PC-9 (cell line): ENCODE measurements around the gene GUK1. TPM values are rescaled to one million over a fixed set of nuclear protein-coding genes. Genes with fewer than 3 reads are reported as not detected.

Experiments
- BruUV-seq: library from RNA; stranded (reverse); fragments of 400-500 nt; replicated peaks from 2 replicates; lab custom pipeline; 2021; lab: Mats Ljungman, UMichigan
- CTCF ChIA-PET: fragments of 300-600 bp; sonication (Branson Sonifier 250); formaldehyde crosslinking; loops from one replicate; lab custom pipeline; 2022; ENCODE audit warnings: antibody characterized with exemption; lab: Charles Lee
- POLR2A ChIA-PET: fragments of 300-600 bp; sonication (Branson Sonifier 250); formaldehyde crosslinking; loops from one replicate; lab custom pipeline; 2022; ENCODE audit warnings: antibody characterized with exemption; ENCODE audit not compliant: unreplicated experiment; lab: Charles Lee
- DNase-seq, 2 experiments: peaks; one replicate each; pipeline versions ENCODE4 v3.0.0 to v3.0.0-alpha.2; 2015 to 2022; ENCODE audit warnings: mixed read lengths in 1 of 2
- H2AFZ ChIP-seq: fragments of 200-600 bp; sonication (generic); 2 replicates; pipeline ENCODE4 v1.8.1; 2017; ENCODE audit warnings: antibody characterized with exemption
- H3F3A ChIP-seq: fragments of 200-600 bp; sonication (generic); 2 replicates; pipeline ENCODE4 v1.8.1; 2017; ENCODE audit warnings: antibody characterized with exemption, mild to moderate bottlenecking, low read depth; ENCODE audit not compliant: insufficient read depth
- H3K27ac ChIP-seq: fragments of 200-600 bp; sonication (generic); 2 replicates; pipeline ENCODE4 v1.6.1; 2016; ENCODE audit warnings: mixed run types
- H3K27me3 ChIP-seq: fragments of 200-600 bp; sonication (generic); 2 replicates; pipeline ENCODE4 v1.6.1; 2016; ENCODE audit warnings: low read depth, mixed run types; ENCODE audit not compliant: insufficient read depth
- H3K36me3 ChIP-seq: fragments of 200-600 bp; sonication (generic); 2 replicates; pipeline ENCODE4 v1.6.1; 2016; ENCODE audit warnings: low read depth, mixed run types
- H3K4me1 ChIP-seq: fragments of 200-600 bp; sonication (generic); replicated peaks from 2 replicates; pipeline ENCODE4 v1.6.1; 2016; ENCODE audit warnings: mixed run types; ENCODE audit not compliant: insufficient read depth
- H3K4me2 ChIP-seq: fragments of 200-600 bp; sonication (generic); 2 replicates; pipeline ENCODE4 v1.6.1; 2017; ENCODE audit warnings: mixed run types
- H3K4me3 ChIP-seq: fragments of 200-600 bp; sonication (generic); 2 replicates; pipeline ENCODE4 v1.6.1; 2016; ENCODE audit warnings: mixed run types
- H3K79me2 ChIP-seq: fragments of 200-600 bp; sonication (generic); 2 replicates; pipeline ENCODE4 v1.6.1; 2017; ENCODE audit warnings: low read depth, mixed run types
- H3K9me2 ChIP-seq: fragments of 200-600 bp; sonication (generic); 2 replicates; pipeline ENCODE4 v1.8.1; 2017; ENCODE audit warnings: mild to moderate bottlenecking; ENCODE audit not compliant: insufficient read depth
- H3K9me3 ChIP-seq: fragments of 200-600 bp; sonication (generic); 2 replicates; pipeline ENCODE4 v1.8.1; 2016; ENCODE audit warnings: low read depth; ENCODE audit not compliant: insufficient read depth
- H4K20me1 ChIP-seq: fragments of 200-600 bp; sonication (generic); 2 replicates; pipeline ENCODE4 v1.8.1; 2017; ENCODE audit not compliant: insufficient read depth
- EZH2 ChIP-seq: fragments of 200-600 bp; sonication (generic); IDR thresholded peaks from 2 replicates; pipeline ENCODE4 v1.8.0; 2017; ENCODE audit warnings: antibody characterized with exemption, low read depth
- intact Hi-C: fragments of 100-400 bp; cut with micrococcal nuclease; formaldehyde crosslinking; loops from one replicate; pipeline ENCODE4 v1.10.0; 2022; ENCODE audit not compliant: unreplicated experiment
- total RNA-seq: library from RNA; stranded (reverse); gene quantifications from 2 replicates; pipeline ENCODE4 v1.2.3, GENCODE V29; 2021
- TF ChIP-seq, protein P1 (sequence below): fragments of 200-600 bp; sonication (generic); conservative IDR thresholded peaks from 2 replicates; pipeline ENCODE4 v1.6.1; 2017; ENCODE audit warnings: mixed run types, antibody characterized with exemption, mild to moderate bottlenecking, moderate library complexity

Gene GUK1
- total RNA-seq, 1 experiment from 2014 or later: 239 TPM

DNA sequence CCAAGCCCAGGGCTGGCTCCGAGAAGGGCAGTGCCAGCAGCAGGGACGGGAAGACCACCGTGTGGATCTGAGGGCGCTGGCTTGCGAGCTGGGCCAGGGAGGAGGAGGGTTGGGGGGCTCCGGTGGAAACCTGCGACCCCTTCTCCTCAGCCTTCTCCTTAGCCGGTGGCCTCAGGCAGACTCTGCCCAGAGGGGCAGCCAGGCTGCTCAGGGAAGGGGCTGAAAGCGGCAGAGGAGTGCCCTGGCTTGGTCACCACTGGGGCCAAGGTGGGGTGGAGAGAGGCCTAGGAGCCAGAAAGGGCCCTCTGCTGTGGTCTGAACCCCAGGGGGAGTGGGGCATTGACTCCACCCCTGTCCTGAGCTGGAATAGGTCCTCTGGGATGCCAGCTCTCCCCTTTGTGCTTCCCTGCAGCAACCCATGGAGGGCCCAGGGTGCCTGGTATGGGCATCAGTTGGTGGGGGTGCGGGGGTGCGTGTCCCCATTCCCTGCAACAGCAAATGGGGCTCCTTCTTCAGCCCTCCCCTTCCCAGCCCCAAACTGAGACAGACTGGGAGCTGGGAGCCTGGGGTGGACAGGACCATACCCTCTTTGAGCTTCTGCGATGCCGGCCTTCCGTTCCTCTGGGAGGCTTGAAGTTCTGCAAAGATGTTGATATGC, 19.1 kb downstream of the GUK1 start:
- Histone ChIP-seq H3K36me3 (no peaks in the 10 kb centered on the region), H3K4me1 (no peaks in the 10 kb centered on the region), H3K4me3 (no peak overlapping the region), H3K27ac (no peak overlapping the region), H3K9me3 (no peaks in the 10 kb centered on the region), H3K79me2 (no peaks in the 10 kb centered on the region), H3F3A (no peaks in the 10 kb centered on the region; the same call in 1 of the 2 replicates), H4K20me1 (no peaks in the 10 kb centered on the region), H3K9me2 (no peaks in the 10 kb centered on the region), H3K27me3 (no peaks in the 10 kb centered on the region), H2AFZ (no peak overlapping the region), H3K4me2 (no peak overlapping the region)
- CTCF ChIA-PET: interaction anchor here (0.8 kb wide), 1 partner anchor 29 kb away, joined by 15 read pairs; no protein-coding TSS in a partner anchor
- no TSS peak for BruUV-seq
- POLR2A ChIA-PET: no interaction called here
- no peak for TF ChIP-seq EZH2
- TF ChIP-seq, protein P1, sequence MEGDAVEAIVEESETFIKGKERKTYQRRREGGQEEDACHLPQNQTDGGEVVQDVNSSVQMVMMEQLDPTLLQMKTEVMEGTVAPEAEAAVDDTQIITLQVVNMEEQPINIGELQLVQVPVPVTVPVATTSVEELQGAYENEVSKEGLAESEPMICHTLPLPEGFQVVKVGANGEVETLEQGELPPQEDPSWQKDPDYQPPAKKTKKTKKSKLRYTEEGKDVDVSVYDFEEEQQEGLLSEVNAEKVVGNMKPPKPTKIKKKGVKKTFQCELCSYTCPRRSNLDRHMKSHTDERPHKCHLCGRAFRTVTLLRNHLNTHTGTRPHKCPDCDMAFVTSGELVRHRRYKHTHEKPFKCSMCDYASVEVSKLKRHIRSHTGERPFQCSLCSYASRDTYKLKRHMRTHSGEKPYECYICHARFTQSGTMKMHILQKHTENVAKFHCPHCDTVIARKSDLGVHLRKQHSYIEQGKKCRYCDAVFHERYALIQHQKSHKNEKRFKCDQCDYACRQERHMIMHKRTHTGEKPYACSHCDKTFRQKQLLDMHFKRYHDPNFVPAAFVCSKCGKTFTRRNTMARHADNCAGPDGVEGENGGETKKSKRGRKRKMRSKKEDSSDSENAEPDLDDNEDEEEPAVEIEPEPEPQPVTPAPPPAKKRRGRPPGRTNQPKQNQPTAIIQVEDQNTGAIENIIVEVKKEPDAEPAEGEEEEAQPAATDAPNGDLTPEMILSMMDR: no peak
- no peak for DNase-seq
- intact Hi-C loops: no loop called here

DNA sequence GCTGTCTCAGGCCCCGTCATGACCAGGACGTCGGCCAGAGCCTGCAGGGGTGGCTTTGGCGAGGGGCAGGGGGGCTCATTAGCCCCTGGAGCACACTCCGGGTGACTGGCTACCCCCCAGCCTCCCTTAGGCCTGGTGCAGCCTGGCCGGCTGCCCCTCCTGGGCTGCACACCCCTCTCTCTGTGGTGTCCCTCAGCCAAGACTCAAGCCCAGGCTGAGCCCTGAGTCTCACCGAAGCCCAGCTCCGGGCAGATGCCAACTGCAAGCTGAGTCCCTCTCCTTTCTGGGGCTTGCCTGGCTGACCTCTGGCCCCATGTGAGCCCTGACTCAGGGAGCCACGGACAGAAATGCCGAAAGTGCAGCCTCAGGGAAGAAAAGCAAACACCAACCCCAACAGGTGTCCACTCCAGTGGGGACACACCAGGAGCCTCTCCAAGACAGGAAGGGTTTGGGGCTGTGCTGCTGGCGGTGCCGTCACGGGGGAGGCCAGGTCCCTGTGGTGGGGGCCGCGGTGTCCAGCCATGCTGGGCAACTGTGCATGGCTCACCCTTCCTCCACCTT, 20.2 kb downstream of the GUK1 start:
- Histone ChIP-seq H2AFZ (no peak overlapping the region), H3F3A (no peaks in the 10 kb centered on the region; the same call in 1 of the 2 replicates), H3K9me2 (no peaks in the 10 kb centered on the region), H4K20me1 (no peaks in the 10 kb centered on the region), H3K27me3 (no peaks in the 10 kb centered on the region), H3K27ac (no peak overlapping the region), H3K4me1 (peaks cover 7% of the 10 kb centered on the region; the same call in 1 of the 2 replicates), H3K9me3 (no peaks in the 10 kb centered on the region), H3K79me2 (no peaks in the 10 kb centered on the region), H3K4me3 (no peak overlapping the region), H3K4me2 (no peak overlapping the region), H3K36me3 (no peaks in the 10 kb centered on the region)
- ChIA-PET CTCF (no interaction called here), POLR2A (no interaction called here)
- TF ChIP-seq, protein P1: no peak
- no peak for TF ChIP-seq EZH2
- no TSS peak for BruUV-seq
- intact Hi-C loops: no loop called here
- DNase-seq: no peak

DNA sequence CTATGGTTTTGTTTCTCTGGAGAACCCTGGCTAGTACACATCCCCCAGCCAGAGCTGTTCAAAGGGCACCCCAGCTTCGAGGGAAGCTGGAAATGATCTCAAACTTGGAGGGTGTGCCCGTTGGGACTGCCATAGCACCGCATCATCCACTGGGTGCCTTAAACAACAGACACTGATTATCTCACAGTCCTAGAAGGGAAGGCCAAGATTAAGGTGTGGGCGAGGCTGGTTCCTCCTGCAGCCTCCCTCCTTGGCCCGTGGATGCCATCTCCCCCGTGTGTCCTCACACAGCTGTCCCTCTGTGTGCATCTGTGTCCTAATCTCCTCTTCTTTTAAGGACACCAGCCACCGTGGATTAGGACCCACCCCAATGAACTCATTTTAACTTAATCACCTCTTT, 21.3 kb downstream of the GUK1 start:
- intact Hi-C loops: no loop called here
- Histone ChIP-seq H3K36me3 (no peaks in the 10 kb centered on the region), H4K20me1 (no peaks in the 10 kb centered on the region), H3K27ac (no peak overlapping the region), H3K9me2 (no peaks in the 10 kb centered on the region), H3K4me3 (no peak overlapping the region), H2AFZ (no peak overlapping the region), H3K4me2 (no peak overlapping the region), H3K9me3 (no peaks in the 10 kb centered on the region), H3K4me1 (peaks cover 7% of the 10 kb centered on the region; the same call in 1 of the 2 replicates), H3K79me2 (no peaks in the 10 kb centered on the region), H3K27me3 (no peaks in the 10 kb centered on the region), H3F3A (no peaks in the 10 kb centered on the region; the same call in 1 of the 2 replicates)
- BruUV-seq: no TSS peak
- POLR2A ChIA-PET: no interaction called here
- CTCF ChIA-PET: interaction anchor here (0.9 kb wide), 1 partner anchor 162 kb away, joined by 3 read pairs; no protein-coding TSS in a partner anchor
- no peak for DNase-seq
- TF ChIP-seq, protein P1: no peak
- TF ChIP-seq EZH2: no peak
